DMS153 treated with DMSO at 0.1 percent for 48 hours (cell line): ENCODE measurements around the gene THADA.
A peak's percentile ranks its signal among the peaks of the same experiment; 100 is the strongest.
"Not testable (repeated sequence)": the region's sequence is repeated elsewhere in the genome, so short reads cannot be mapped to it uniquely, and the experiment has no call there.

Experiments used
- DNase-seq: peaks from one replicate; lab custom pipeline; 2025; ENCODE audit not compliant: unreplicated experiment; lab: John Stamatoyannopoulos, UW

THADA gene

GRCh38 chr2:43307046-43307445 is 288.8 kb downstream of the THADA start:
- no peak for DNase-seq

DNA sequence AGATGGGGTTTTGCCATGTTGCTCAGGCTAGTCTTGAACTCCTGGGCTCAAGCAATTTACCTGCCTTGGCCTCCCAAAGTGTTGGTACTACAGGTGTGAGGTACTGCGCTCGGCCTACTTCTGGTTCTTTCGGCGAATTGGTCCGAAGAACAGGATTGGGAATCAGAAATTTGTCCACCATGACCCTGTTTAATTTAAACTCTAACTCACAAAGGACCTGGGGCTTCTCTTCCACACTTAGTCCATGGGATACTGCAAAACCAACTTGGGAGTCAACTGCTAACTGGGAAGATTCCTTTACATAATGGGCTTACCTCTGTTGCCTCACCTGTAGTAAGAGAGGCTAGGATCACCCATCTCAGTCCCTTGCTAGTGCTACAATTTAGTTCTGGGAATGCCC is 289.6 kb downstream of the THADA start:
- DNase-seq, result no peak

GRCh38 chr2:43305517-43305916 is 290.3 kb downstream of the THADA start:
- no peak for DNase-seq

DNA sequence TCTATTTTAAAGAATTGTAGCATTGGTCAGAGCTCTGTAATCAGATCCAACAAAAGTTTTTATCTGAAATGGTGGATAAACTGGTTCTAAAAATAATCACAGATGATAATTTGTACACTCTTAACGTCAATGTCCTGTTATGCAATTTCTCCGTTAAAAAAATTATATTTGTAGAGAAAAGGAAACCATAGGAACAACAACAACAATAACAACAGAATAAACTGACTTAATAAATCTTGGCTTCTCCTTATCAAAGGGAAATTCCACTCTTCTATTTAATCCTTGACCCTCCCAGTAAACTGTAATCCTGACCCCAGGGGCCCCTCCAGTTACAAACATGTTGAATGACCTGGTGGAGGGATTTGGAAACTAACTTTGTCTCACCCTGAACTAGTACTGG is 290.8 kb downstream of the THADA start:
- no peak for DNase-seq

GRCh38 chr2:43303889-43304288 is 291.9 kb downstream of the THADA start:
- no peak for DNase-seq

- no peak for DNase-seq
These were observed 292.8 kb downstream of the THADA start for GRCh38 chr2:43302961-43303494.

GRCh38 chr2:43302182-43302960 is 293.5 kb downstream of the THADA start:
- no peak for DNase-seq

DNA sequence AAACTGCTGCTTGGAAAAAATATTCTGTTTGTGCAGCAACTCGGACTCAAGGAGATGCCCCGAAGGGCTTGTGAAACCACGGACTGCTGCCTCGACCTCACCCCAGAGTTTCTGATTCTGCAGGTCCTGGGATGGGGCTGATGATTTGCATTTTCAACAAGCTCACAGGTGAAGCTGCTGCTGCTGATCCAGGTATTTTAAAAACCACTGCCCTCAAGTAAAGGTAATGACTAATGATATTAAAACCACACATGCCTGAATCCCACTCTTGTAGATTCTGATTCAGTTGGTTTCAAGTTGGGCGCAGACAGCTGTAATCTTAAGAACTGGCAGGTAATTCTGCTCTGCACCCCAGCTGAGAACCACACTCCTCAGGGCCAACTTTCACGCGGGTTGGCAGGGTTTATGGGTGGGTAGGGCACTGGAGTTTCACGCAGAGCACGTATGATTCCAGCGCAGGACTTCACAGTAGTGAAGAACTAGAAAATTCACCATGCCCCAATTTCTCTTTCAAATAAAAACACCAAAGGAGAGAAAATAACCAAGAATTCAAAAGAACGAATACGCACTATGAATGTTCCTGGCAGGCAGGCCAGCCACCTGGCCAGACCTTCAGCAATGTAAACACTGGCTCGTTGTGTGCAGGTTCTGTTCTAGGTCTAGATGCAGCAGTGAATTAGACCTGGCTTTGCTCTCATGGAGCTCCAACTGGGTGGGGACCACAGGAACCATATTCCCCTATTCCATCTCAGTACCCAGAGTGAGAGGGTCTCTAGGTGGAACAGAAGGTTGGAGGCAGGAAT is 294.9 kb downstream of the THADA start:
- DNase-seq, result peak; percentile 12

DNA sequence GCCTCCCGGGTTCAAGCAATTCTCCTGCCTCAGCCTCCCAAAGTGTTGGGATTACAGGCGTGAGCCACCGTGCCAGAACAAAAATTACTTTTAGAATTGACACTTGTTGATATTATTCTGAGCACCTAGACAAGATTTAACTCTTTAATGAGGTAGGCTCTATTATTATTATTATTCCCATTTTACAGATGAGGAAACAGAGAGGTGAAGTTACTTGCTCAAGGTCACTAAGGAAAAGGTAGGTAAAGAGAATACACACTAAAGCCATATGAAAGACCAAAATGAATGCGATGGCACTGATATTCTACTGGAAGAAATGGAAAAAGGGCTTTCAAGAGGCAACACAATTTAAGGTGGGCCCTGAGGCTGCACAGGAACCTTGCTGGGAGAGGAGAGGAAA is 295.6 kb downstream of the THADA start:
- no peak for DNase-seq

DNA sequence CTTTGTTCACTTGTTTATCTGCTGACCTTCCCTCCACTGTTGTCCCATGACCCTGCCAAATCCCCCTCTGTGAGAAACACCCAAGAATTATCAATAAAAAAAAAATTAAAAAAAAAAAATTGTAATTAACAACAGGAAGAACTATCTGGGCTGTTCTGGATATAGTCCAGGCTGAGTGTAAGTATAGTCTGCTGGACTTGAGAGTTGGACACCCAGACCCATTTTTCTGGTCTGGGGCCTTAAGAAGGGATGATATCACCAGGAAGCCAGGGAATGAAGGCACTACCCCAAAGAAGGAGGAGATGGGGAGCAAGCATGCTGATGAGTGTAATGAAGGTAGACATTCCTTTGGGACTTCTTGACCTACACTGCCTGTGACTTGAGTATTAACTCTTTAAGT is 297.3 kb downstream of the THADA start:
- no peak for DNase-seq

DNA sequence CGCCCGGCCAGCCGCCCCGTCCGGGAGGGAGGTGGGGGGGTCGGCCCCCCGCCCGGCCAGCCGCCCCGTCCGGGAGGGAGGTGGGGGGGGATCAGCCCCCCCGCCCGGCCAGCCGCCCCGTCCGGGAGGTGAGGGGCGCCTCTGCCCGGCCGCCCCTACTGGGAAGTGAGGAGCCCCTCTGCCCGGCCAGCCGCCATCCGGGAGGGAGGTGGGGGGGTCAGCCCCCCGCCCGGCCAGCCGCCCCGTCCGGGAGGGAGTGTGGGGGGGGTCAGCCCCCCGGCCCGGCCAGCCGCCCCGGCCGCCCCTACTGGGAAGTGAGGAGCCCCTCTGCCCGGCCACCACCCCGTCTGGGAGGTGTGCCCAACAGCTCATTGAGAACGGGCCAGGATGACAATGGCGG is 298.1 kb downstream of the THADA start:
- not testable (repeated sequence) for DNase-seq

GRCh38 chr2:43294973-43295603 is 300.8 kb downstream of the THADA start:
- no peak for DNase-seq

GRCh38 chr2:43293744-43294695 is 301.8 kb downstream of the THADA start:
- no peak for DNase-seq

- no peak for DNase-seq
These were observed 302.7 kb downstream of the THADA start for GRCh38 chr2:43292851-43293743.

- no peak for DNase-seq
These were observed 303.5 kb downstream of the THADA start for GRCh38 chr2:43292297-43292696.

- DNase-seq, result no peak
These were observed 306.5 kb downstream of the THADA start for GRCh38 chr2:43289331-43289730.

GRCh38 chr2:43288417-43289305 is 307.2 kb downstream of the THADA start:
- no peak for DNase-seq

- DNase-seq, result no peak
These were observed 309.9 kb downstream of the THADA start for GRCh38 chr2:43285987-43286386.

GRCh38 chr2:43284967-43285366 is 310.9 kb downstream of the THADA start:
- DNase-seq, result no peak
